Cardiac muscle cell (in vitro differentiated cells and primary cell): ENCODE data around the gene NHLRC1. TPM values are rescaled to one million over a fixed set of nuclear protein-coding genes. Genes with fewer than 3 reads are reported as not detected.

Source experiments
- DNase-seq, 2 donors: peaks; one replicate each; pipeline versions ENCODE4 v3.0.0 to v3.0.0-alpha.2; 2010 to 2017; ENCODE audit warnings: low read depth in 1 of 2, low spot score in 1 of 2
- H3K27ac ChIP-seq: fragments of 200-600 bp; sonication (generic); 2 replicates; pipeline ENCODE4 v1.5.1; 2016
- H3K27me3 ChIP-seq: fragments of 200-600 bp; sonication (generic); 2 replicates; pipeline ENCODE4 v1.6.0; 2016; ENCODE audit warnings: control low read depth
- H3K36me3 ChIP-seq: fragments of 200-600 bp; sonication (generic); 2 replicates; pipeline ENCODE4 v1.5.1; 2016; ENCODE audit warnings: control low read depth
- H3K4me1 ChIP-seq: fragments of 200-600 bp; sonication (generic); 2 replicates; pipeline ENCODE4 v1.8.1; 2017; ENCODE audit warnings: low read depth, mild to moderate bottlenecking, mixed run types
- H3K4me3 ChIP-seq: fragments of 200-600 bp; sonication (generic); 2 replicates; pipeline ENCODE4 v1.5.1; 2016; ENCODE audit warnings: mild to moderate bottlenecking
- H3K9me3 ChIP-seq: fragments of 200-600 bp; sonication (generic); 2 replicates; pipeline ENCODE4 v1.5.1; 2017; ENCODE audit warnings: low read depth, mild to moderate bottlenecking, control low read depth
- CTCF ChIP-seq: IDR thresholded peaks from 2 replicates; pipeline ENCODE4 v1.5.1; 2012; ENCODE audit warnings: low read depth, mild to moderate bottlenecking, low read length
- polyA plus RNA-seq: library from polyadenylated mRNA; unstranded; fragments of >200 nt; fragmentation: Nextera tagmentation; extraction: Ambion mirVana; gene quantifications from 2 replicates; pipeline ENCODE4 v1.2.1, GENCODE V29; 2016
- total RNA-seq: library from RNA; depleted of rRNA; stranded (reverse); fragments of >200 nt; gene quantifications from 2 replicates; pipeline ENCODE4 v1.2.3, GENCODE V29; 2016

The NHLRC1 gene
- total and polyA plus RNA-seq, 2 experiments from 2014 or later, result 1.3 to 3.1 TPM

GRCh38 chr6:18147160-18147559 is 24.7 kb upstream of the NHLRC1 start:
- no peak for TF ChIP-seq CTCF
- peak in 1 of 2 donors; percentile 30 for DNase-seq
- H3K27ac ChIP-seq, result no peak overlapping the region

GRCh38 chr6:18142591-18142861 is 20.0 kb upstream of the NHLRC1 start:
- Histone ChIP-seq H3K4me3 (no peak overlapping the region), H3K27me3 (no peaks in the 10 kb centered on the region), H3K27ac (no peak overlapping the region), H3K9me3 (no peaks in the 10 kb centered on the region), H3K4me1 (no peaks in the 10 kb centered on the region), H3K36me3 (peaks cover 8% of the 10 kb centered on the region)
- no peak for DNase-seq
- no peak for TF ChIP-seq CTCF

More at GRCh38 chr6:18147160-18147559, 24.7 kb upstream of the NHLRC1 start:
- H3K4me1 ChIP-seq, result no peaks in the 10 kb centered on the region
- H3K36me3 ChIP-seq, result peaks cover 8% of the 10 kb centered on the region
- H3K27me3 ChIP-seq, result no peaks in the 10 kb centered on the region
- H3K9me3 ChIP-seq, result no peaks in the 10 kb centered on the region
- H3K4me3 ChIP-seq, result no peak overlapping the region

- H3K4me1 ChIP-seq, result no peaks in the 10 kb centered on the region
- H3K27me3 ChIP-seq, result no peaks in the 10 kb centered on the region
- H3K27ac ChIP-seq, result no peak overlapping the region
- no peak overlapping the region for H3K4me3 ChIP-seq
- peaks cover 5% of the 10 kb centered on the region for H3K36me3 ChIP-seq
- no peak for DNase-seq
- H3K9me3 ChIP-seq, result no peaks in the 10 kb centered on the region
- no peak for TF ChIP-seq CTCF
These were observed 19.5 kb upstream of the NHLRC1 start for GRCh38 chr6:18141805-18142590.

- H3K27me3 ChIP-seq, result no peaks in the 10 kb centered on the region
- no peak for DNase-seq
- peaks cover under 1% of the 10 kb centered on the region for H3K36me3 ChIP-seq
- no peaks in the 10 kb centered on the region for H3K9me3 ChIP-seq
- H3K4me1 ChIP-seq, result no peaks in the 10 kb centered on the region
- no peak for TF ChIP-seq CTCF
- H3K27ac ChIP-seq, result no peak overlapping the region
- no peak overlapping the region for H3K4me3 ChIP-seq
These were observed 17.6 kb upstream of the NHLRC1 start for GRCh38 chr6:18139935-18140621.

- Histone ChIP-seq H3K27ac (no peak overlapping the region), H3K27me3 (no peaks in the 10 kb centered on the region), H3K4me3 (no peak overlapping the region), H3K9me3 (no peaks in the 10 kb centered on the region), H3K36me3 (no peaks in the 10 kb centered on the region), H3K4me1 (no peaks in the 10 kb centered on the region)
- TF ChIP-seq CTCF, result no peak
- DNase-seq, result no peak
These were observed 16.4 kb upstream of the NHLRC1 start for GRCh38 chr6:18138906-18139305.
